Stimulated activated CD4-positive, alpha-beta T cell treated with anti-CD3 and anti-CD28 coated beads, TNF-alpha, amount 100 ng/mL, for 24 hours (primary cell): ENCODE results near the gene EMC8.

Experiments
- DNase-seq, 3 experiments: peaks; one replicate each; pipeline ENCODE4 v3.0.0-alpha.2; 2020; ENCODE audit warnings: low read depth in 3 of 3

The EMC8 gene

DNA sequence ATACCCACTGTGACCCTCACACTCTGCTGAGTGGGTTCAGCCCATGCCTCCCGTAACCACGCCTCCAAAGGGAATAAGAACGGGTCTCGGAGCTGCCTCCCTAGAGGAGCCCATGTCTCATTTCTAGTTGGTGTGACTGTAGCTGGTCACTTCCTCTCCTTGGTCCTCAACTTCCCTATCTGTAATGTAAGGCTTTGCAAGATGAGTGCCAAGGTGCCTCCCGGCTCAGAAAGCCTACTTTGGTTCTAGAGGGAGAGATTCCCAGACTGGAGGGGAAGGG lies 69.2 kb downstream of the EMC8 start:
- no peak for DNase-seq

DNA sequence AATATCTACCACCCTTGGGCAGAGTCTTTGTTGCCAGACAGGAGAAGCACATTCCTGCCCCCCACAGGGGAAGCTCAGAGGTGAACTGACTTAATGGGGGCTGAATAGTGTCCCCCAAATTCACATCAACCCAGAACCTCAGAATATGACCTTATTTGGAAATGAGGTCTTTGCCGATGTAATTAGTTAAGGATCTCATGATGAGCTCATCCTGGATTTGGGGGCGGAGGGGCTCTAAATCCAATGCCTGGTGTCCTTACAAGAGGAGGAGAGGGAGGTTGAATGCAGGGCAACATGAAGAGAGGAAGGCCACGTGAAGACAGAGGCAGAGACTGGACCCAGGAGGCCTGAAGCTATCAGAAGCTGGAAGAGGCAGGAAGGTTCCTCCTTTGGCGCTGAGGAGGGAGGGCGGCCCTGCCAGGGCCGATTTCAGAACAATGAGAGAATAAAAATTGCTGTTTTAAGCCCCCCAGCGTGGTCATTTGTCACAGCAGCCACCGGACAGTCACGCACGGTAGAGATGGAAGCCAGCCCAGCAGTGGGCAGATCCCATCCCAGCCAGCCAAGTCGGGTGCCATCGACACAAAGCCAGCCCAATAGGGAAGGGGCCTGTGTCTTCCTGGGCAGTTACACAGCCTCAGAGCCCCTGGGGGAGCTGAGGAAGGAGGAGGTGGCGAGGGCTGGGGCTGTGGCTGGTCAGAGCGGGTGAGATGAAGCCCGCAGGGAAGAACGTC lies 69.7 kb downstream of the EMC8 start:
- no peak for DNase-seq

DNA sequence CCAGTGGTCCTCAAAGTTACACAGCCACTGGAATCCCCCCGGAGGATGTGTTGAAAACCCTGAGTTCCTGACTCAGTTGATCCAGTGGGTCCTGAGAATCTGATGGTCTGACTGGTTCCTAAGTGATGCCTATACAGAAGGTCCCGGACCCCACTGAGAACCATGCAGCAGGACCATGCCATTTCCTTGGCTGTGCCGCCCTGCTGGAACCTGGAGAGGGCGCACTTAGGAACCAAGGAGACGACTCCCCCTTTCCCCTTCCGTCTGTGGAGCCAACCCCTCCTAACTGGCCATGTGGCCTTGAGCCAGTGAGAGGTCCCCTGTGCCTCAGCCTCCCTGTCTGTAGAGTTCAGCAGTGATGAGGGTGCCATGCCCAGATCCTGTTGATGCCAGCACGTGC lies 70.5 kb downstream of the EMC8 start:
- DNase-seq = no peak
